K562 (cell line): Measurements from ENCODE around the gene NOP58. TPM values are rescaled to one million over a fixed set of nuclear protein-coding genes. Genes with fewer than 3 reads are reported as not detected.

Experiments used
- HDAC3 ChIP-seq: fragments of 450-650 bp; IDR thresholded peaks from 2 replicates; pipeline ENCODE4 v1.6.1; 2018; ENCODE audit warnings: borderline replicate concordance, mild to moderate bottlenecking, moderate library complexity; ENCODE audit not compliant: partially characterized antibody
- MCM5 ChIP-seq: fragments of 450-650 bp; IDR thresholded peaks from 2 replicates; pipeline ENCODE4 v1.6.1; 2016; ENCODE audit warnings: low read depth
- NR0B1 ChIP-seq: fragments of 450-650 bp; IDR thresholded peaks from one replicate; pipeline ENCODE4 v1.6.1; 2018; ENCODE audit warnings: mild to moderate bottlenecking, moderate library complexity; ENCODE audit not compliant: partially characterized antibody
- ZNF518B ChIP-seq: fragments of 250-450 bp; sonication (Bioruptor Pico); IDR thresholded peaks from 2 replicates; pipeline ENCODE4 v1.5.0; 2021; ENCODE audit warnings: mild to moderate bottlenecking, moderate library complexity
- polyA plus RNA-seq, 8 experiments: library from polyadenylated mRNA; depleted of rRNA in 4 of 8; stranded (reverse) in 5 of 8; unstranded in 3 of 8; fragments of >200 nt; fragmentation: Nextera tagmentation in 2 of 8; fragmentation: Illumina TruSeq in 1 of 8; extraction: Ambion mirVana in 2 of 8; extraction: Trizol in 1 of 8; gene quantifications; 2 replicates each; pipeline versions ENCODE4 v1.2.1 to v1.2.3, GENCODE V29; 2011 to 2014; ENCODE audit warnings: inconsistent platforms in 1 of 8, missing spikeins in 1 of 8
- total RNA-seq, 7 experiments: library from RNA; depleted of rRNA in 6 of 7; stranded (reverse); fragments of >200 nt in 6 of 7; fragmentation: Illumina TruSeq in 2 of 7; extraction: Trizol in 2 of 7; gene quantifications; 2 replicates each; pipeline versions ENCODE4 v1.2.1 to v1.2.3, GENCODE V29; 2011 to 2021; ENCODE audit warnings: low replicate concordance in 1 of 7
- TF ChIP-seq, protein P1 (sequence below): sonication (generic); formaldehyde crosslinking; IDR thresholded peaks from 2 replicates; pipeline ENCODE4 v1.8.0; 2022; ENCODE audit warnings: mild to moderate bottlenecking, missing genetic modification reagents
- TF ChIP-seq, protein P2 (sequence below), 2 experiments: fragments of 450-650 bp in 1 of 2; sonication (generic) in 1 of 2; formaldehyde crosslinking in 1 of 2; IDR thresholded peaks in 1 of 2; conservative IDR thresholded peaks in 1 of 2; 2 replicates each; pipeline versions ENCODE4 v1.6.1 to v1.8.1; 2016 to 2023; ENCODE audit warnings: mild to moderate bottlenecking in 2 of 2, moderate library complexity in 2 of 2, inconsistent platforms in 1 of 2, missing genetic modification reagents in 1 of 2
- TF ChIP-seq, protein P3 (sequence below): sonication (generic); formaldehyde crosslinking; IDR thresholded peaks from 2 replicates; pipeline ENCODE4 v1.8.0; 2023; ENCODE audit warnings: mild to moderate bottlenecking, missing genetic modification reagents
- TF ChIP-seq, protein P4 (sequence below): fragments of 450-650 bp; formaldehyde crosslinking; IDR thresholded peaks from 2 replicates; pipeline ENCODE4 v1.4.0; 2022; ENCODE audit warnings: mild to moderate bottlenecking, moderate library complexity

The NOP58 gene
- total and polyA plus RNA-seq, 9 of the 15 experiments (the other 6 are each of a cell fraction or from before 2014, with no cell fraction given) = 132 to 332 (median 208) TPM

- TF ChIP-seq MCM5 = no peak
- TF ChIP-seq, protein P1, sequence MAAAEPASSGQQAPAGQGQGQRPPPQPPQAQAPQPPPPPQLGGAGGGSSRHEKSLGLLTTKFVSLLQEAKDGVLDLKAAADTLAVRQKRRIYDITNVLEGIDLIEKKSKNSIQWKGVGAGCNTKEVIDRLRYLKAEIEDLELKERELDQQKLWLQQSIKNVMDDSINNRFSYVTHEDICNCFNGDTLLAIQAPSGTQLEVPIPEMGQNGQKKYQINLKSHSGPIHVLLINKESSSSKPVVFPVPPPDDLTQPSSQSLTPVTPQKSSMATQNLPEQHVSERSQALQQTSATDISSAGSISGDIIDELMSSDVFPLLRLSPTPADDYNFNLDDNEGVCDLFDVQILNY (CRISPR knock-in tag) = 0 out of 2 replicates have a peak, but pooled peaks have one; percentile 24
- no peak for TF ChIP-seq ZNF518B (CRISPR knock-in tag)
- TF ChIP-seq, protein P2, sequence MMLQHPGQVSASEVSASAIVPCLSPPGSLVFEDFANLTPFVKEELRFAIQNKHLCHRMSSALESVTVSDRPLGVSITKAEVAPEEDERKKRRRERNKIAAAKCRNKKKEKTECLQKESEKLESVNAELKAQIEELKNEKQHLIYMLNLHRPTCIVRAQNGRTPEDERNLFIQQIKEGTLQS (IDR thresholded peaks at IDR 0.05) = no peak
- TF ChIP-seq, protein P2 (CRISPR knock-in tag; conservative IDR thresholded peaks at IDR 0.05) = no peak
- TF ChIP-seq, protein P3, sequence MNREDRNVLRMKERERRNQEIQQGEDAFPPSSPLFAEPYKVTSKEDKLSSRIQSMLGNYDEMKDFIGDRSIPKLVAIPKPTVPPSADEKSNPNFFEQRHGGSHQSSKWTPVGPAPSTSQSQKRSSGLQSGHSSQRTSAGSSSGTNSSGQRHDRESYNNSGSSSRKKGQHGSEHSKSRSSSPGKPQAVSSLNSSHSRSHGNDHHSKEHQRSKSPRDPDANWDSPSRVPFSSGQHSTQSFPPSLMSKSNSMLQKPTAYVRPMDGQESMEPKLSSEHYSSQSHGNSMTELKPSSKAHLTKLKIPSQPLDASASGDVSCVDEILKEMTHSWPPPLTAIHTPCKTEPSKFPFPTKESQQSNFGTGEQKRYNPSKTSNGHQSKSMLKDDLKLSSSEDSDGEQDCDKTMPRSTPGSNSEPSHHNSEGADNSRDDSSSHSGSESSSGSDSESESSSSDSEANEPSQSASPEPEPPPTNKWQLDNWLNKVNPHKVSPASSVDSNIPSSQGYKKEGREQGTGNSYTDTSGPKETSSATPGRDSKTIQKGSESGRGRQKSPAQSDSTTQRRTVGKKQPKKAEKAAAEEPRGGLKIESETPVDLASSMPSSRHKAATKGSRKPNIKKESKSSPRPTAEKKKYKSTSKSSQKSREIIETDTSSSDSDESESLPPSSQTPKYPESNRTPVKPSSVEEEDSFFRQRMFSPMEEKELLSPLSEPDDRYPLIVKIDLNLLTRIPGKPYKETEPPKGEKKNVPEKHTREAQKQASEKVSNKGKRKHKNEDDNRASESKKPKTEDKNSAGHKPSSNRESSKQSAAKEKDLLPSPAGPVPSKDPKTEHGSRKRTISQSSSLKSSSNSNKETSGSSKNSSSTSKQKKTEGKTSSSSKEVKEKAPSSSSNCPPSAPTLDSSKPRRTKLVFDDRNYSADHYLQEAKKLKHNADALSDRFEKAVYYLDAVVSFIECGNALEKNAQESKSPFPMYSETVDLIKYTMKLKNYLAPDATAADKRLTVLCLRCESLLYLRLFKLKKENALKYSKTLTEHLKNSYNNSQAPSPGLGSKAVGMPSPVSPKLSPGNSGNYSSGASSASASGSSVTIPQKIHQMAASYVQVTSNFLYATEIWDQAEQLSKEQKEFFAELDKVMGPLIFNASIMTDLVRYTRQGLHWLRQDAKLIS = peak; percentile 88
- TF ChIP-seq HDAC3 = no peak
- TF ChIP-seq, protein P4, sequence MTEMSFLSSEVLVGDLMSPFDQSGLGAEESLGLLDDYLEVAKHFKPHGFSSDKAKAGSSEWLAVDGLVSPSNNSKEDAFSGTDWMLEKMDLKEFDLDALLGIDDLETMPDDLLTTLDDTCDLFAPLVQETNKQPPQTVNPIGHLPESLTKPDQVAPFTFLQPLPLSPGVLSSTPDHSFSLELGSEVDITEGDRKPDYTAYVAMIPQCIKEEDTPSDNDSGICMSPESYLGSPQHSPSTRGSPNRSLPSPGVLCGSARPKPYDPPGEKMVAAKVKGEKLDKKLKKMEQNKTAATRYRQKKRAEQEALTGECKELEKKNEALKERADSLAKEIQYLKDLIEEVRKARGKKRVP (CRISPR knock-in tag) = peak; percentile 35; the same call in 1 of the 2 replicates
- TF ChIP-seq NR0B1 = no peak
These were observed at the start of gene NOP58 (continued) for GRCh38 chr2:202265467-202266277.
